AG09309 (cell line): ENCODE data around the gene MED13.

ENCODE experiments used
- DNase-seq: peaks from one replicate; pipeline ENCODE4 v3.0.0-alpha.2; 2010; ENCODE audit warnings: low read depth
- H3K4me3 ChIP-seq: 2 replicates; pipeline ENCODE4 v1.5.1; 2011; ENCODE audit warnings: mild to moderate bottlenecking, low read depth, low read length, moderate library complexity; ENCODE audit not compliant: control insufficient read depth
- TF ChIP-seq, protein P1 (sequence below): IDR thresholded peaks from 2 replicates; pipeline ENCODE4 v1.5.1; 2011; ENCODE audit warnings: mild to moderate bottlenecking, low read depth, low read length, inconsistent platforms; ENCODE audit not compliant: insufficient read depth, control insufficient read depth; ENCODE audit errors: missing control alignments

MED13 gene

GRCh38 chr17:62058611-62059010, 6.5 kb downstream of the MED13 start:
- no peak overlapping the region for H3K4me3 ChIP-seq
- no peak for DNase-seq
- TF ChIP-seq, protein P1, sequence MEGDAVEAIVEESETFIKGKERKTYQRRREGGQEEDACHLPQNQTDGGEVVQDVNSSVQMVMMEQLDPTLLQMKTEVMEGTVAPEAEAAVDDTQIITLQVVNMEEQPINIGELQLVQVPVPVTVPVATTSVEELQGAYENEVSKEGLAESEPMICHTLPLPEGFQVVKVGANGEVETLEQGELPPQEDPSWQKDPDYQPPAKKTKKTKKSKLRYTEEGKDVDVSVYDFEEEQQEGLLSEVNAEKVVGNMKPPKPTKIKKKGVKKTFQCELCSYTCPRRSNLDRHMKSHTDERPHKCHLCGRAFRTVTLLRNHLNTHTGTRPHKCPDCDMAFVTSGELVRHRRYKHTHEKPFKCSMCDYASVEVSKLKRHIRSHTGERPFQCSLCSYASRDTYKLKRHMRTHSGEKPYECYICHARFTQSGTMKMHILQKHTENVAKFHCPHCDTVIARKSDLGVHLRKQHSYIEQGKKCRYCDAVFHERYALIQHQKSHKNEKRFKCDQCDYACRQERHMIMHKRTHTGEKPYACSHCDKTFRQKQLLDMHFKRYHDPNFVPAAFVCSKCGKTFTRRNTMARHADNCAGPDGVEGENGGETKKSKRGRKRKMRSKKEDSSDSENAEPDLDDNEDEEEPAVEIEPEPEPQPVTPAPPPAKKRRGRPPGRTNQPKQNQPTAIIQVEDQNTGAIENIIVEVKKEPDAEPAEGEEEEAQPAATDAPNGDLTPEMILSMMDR, result no peak

DNA sequence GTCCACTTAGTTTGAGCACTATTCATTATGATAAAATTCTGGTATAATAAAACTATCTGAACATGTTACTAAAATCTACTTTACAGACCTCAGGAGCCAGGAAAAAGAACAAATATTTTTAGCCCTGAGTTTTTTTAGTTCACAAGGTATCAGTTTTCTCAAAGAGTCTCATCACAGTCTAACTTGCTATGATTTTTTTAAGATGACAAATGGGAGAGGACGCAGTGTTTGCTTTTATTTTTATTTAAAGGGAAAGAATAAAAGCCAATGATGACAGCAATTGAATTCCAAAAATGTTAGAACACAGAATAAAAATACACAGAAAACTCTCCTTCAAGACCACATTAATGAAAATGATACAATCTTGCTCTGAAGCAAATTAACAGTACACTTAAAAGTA, 7.4 kb downstream of the MED13 start:
- no peak overlapping the region for H3K4me3 ChIP-seq
- TF ChIP-seq, protein P1, result no peak

DNA sequence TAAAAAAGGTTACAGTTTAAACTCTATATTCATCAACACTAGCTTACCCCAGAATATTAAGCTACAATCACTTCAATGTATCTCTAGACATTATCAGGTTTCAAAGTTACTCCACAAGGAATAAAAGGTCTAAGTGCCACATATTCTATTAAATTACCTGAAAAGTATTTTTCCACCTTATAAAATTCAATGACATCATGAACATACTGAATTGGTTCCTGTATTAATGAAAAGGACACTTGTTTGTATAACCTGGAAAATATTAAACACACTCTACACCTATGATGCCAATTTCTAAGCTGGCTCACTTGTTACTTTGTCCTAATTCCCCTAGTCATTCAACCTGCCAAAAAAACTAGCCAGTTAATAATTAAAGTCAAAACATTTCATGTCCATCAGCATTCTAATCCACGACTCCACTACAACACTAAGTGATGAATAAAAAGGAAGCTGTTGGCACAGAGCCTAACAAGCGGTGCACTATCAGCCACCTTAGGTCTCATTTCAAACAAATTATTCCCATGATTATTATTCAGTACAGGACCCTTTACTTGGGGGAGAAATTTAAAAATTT, 12.2 kb downstream of the MED13 start:
- no peak for DNase-seq
- TF ChIP-seq, protein P1, result no peak
- H3K4me3 ChIP-seq, result no peak overlapping the region

More for the DNA sequence above, 7.4 kb downstream of the MED13 start:
- no peak for DNase-seq

DNA sequence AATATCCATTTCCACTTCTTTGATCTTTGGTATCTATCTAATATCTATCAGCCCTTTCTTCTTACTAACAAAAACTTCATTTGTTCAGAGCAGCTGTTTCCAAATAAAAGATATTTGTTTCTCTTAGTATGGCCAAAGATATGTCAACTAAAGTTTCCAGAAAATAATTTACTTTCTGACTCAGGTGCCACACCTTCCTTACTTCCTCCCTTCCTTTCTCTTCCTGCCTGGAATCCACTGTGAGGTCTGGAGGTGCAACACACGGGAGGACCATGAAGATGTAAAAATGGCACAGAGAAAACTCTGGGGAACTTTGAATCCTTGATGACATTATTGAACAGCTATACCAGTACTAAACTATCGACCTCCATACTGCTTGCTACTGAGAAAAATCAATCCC, 14.0 kb downstream of the MED13 start:
- DNase-seq, result no peak
- TF ChIP-seq, protein P1, result no peak
- no peak overlapping the region for H3K4me3 ChIP-seq

DNA sequence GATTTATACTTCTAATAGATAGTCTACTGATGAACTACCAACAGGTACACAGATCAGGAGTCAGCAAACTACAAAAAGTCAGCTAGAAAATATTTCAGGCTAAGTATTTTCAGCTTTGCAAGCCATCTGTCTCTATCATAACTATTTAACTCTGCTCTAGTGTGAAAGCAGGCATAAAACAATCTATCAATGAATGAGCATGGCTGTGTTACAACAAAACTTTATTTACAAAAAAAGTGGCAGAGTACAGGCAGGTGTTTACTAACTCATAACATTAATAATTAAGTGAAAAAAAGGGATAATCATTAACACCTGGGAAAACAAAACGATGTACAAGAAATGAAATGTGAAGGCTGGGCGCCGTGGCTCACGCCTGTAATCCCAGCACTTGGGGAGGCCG, 15.8 kb downstream of the MED13 start:
- DNase-seq, result no peak
- no peak overlapping the region for H3K4me3 ChIP-seq
- TF ChIP-seq, protein P1, result no peak

DNA sequence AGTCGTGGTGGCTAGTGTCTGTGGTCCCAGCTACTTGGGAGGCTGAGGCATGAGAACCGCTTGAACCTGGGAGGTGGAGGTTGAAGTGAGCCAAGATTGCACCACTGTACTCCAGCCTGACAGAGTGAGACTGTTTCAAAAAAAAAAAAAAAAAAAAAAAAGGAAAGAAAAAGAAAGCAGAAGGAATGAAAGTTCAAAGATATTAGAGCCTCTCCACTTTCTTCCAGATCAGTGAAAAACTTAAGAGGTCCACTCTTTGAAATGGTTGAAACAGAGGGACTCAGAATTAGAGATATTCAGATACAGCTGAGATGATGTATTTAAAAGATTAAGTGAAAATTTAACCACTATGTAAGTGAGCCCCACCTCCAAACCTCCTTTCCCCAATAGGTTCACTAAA, 16.8 kb downstream of the MED13 start:
- H3K4me3 ChIP-seq, result no peak overlapping the region
- no peak for DNase-seq

More for the DNA sequence above, 16.8 kb downstream of the MED13 start:
- TF ChIP-seq, protein P1, result no peak
